Measurements from ENCODE around the gene SEMA5B. TPM values are rescaled to one million over a fixed set of nuclear protein-coding genes. Genes with fewer than 3 reads are reported as not detected.

Gene SEMA5B
- total RNA-seq, 4 donors from 2014 or later = 0.29 to 25.4 (median 4.5) TPM; not detected in 1

DNA sequence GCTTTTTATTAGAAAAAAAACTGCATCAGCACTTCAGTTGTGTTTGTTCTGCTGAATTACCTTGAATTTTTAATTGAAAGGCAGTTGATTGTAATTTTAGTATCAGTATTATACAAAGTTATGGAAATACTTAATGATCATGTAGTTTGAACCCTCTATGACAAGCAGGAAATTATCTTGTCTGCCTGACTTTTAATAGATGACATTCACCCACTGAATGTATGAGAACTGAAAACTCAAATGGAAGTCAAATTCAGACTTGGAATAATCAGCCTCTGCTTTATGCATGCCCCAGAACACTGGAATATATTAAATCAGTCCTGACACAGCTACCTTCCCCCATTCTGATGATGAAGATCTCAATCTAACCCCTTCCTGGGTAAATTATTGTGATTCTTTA lies 159.2 kb downstream of the SEMA5B start:
- no peak for TF ChIP-seq POLR2A (IDR thresholded peaks at IDR 0.05)
- TF ChIP-seq, protein P1, sequence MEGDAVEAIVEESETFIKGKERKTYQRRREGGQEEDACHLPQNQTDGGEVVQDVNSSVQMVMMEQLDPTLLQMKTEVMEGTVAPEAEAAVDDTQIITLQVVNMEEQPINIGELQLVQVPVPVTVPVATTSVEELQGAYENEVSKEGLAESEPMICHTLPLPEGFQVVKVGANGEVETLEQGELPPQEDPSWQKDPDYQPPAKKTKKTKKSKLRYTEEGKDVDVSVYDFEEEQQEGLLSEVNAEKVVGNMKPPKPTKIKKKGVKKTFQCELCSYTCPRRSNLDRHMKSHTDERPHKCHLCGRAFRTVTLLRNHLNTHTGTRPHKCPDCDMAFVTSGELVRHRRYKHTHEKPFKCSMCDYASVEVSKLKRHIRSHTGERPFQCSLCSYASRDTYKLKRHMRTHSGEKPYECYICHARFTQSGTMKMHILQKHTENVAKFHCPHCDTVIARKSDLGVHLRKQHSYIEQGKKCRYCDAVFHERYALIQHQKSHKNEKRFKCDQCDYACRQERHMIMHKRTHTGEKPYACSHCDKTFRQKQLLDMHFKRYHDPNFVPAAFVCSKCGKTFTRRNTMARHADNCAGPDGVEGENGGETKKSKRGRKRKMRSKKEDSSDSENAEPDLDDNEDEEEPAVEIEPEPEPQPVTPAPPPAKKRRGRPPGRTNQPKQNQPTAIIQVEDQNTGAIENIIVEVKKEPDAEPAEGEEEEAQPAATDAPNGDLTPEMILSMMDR (IDR thresholded peaks at IDR 0.05) = no peak
- DNase-seq = no peak
- Histone ChIP-seq H3K4me3 (no peak overlapping the region), H3K27ac (no peak overlapping the region), H3K36me3 (no peaks in the 10 kb centered on the region), H3K4me1 (no peaks in the 10 kb centered on the region), H3K27me3 (no peaks in the 10 kb centered on the region), H3K9me3 (no peaks in the 10 kb centered on the region)
- intact Hi-C loops (cut with DNase I; ENCODE audit: low total_unique reads) = no loop called here

DNA sequence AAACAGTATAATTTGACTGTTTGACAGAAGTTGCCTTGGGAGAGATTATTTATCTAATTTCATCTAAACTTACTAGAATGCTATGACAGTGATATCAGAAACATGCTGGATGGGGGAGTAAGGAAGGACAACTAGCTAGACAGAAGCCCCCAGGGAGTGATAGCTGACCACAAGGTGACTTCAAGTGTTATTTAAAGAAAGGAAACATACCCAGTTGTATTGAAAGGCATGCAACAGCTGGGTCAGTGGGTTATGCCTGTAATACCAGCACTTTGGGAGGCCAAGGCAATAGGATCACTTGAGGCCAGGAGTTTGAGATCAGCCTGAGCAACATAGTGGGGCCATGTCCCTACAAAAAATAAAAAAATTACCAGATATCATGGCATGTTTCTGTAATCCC lies 163.1 kb downstream of the SEMA5B start:
- no peak for DNase-seq
- Histone ChIP-seq H3K27me3 (no peaks in the 10 kb centered on the region), H3K27ac (no peak overlapping the region), H3K4me3 (no peak overlapping the region), H3K4me1 (no peaks in the 10 kb centered on the region), H3K36me3 (no peaks in the 10 kb centered on the region), H3K9me3 (no peaks in the 10 kb centered on the region)
- intact Hi-C loops (cut with DNase I; ENCODE audit: low total_unique reads) = no loop called here
- TF ChIP-seq POLR2A (IDR thresholded peaks at IDR 0.05) = no peak
- TF ChIP-seq, protein P1 (IDR thresholded peaks at IDR 0.05) = no peak

DNA sequence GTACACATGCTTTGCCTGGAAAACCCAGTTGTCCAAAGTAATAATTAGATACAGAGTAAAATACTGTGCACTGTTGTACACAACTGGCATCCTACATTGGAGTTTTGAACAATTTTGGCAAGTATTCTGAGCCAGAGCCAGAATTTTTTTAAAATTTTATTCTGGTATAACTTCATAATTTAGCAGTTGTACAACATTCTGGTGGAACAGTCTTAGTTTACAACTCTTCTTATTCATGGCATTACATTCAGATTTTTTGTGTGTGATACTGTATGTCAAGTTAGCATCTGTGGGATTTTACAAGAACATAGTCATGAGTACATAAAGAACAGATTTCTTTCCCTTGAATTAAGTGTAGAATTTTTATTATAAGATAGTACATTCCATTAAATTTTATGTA lies 165.2 kb downstream of the SEMA5B start:
- no peak overlapping the region for H3K27ac ChIP-seq
- H3K36me3 ChIP-seq = no peaks in the 10 kb centered on the region
- H3K9me3 ChIP-seq = no peaks in the 10 kb centered on the region
- intact Hi-C loops (cut with DNase I; ENCODE audit: low total_unique reads) = no loop called here
- H3K4me3 ChIP-seq = no peak overlapping the region
- no peaks in the 10 kb centered on the region for H3K27me3 ChIP-seq
- DNase-seq = no peak
- no peaks in the 10 kb centered on the region for H3K4me1 ChIP-seq
- TF ChIP-seq, protein P1 (IDR thresholded peaks at IDR 0.05) = no peak
- no peak for TF ChIP-seq POLR2A (IDR thresholded peaks at IDR 0.05)

Other genes starting within 250 kb of the SEMA5B start
- gene HSPBAP1, start 233.9 kb downstream of the SEMA5B start, total RNA-seq = 10 to 100 TPM in 2 of 4 donors, 1 to 10 TPM in 2; 3.1 to 25.9 (median 11.7) TPM
- gene SLC49A4, start 232.7 kb downstream of the SEMA5B start, total RNA-seq = 10 to 100 TPM in 3 of 4 donors, 1 to 10 TPM in 1; 9.7 to 26.9 (median 19.4) TPM
- 10 to 100 TPM in 3 of 4 donors, 1 to 10 TPM in 1; 3.6 to 38.1 (median 25.1) TPM for gene PDIA5, start 39.3 kb upstream of the SEMA5B start, total RNA-seq
- gene SEC22A, start 174.2 kb upstream of the SEMA5B start, total RNA-seq = 100 to 1,000 TPM in 1 of 4 donors, 10 to 100 TPM in 3; 14.9 to 103 (median 35.6) TPM

Data from uterus (tissue), 4 donors.